GM19193 (cell line): ENCODE results near the gene NPNT.

ENCODE experiments used
- POLR2A ChIP-seq: IDR thresholded peaks from 4 replicates; pipeline ENCODE4 v1.6.1; 2011; ENCODE audit not compliant: insufficient read depth, insufficient read length; ENCODE audit errors: extremely low read depth

NPNT gene

DNA sequence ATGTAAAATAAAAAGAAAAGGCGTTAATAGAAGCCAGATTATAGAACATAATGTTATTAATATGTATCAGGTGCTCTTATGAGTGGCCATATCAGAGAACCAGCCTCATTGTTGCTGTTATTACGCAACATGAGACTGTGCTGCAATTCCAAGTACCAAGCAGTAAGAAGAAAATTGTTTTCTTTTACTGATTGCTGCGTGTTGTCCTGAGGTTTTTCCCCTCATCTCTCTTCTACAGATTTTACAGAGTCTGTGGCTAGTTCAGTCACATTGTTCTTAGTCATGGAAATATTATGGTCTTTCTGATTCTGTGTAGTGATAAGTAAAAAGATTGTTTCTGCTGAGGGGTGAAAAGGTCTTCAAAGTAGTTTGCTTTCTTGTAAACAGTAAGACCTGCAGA is 55.9 kb downstream of the NPNT start:
- TF ChIP-seq POLR2A, result no peak

DNA sequence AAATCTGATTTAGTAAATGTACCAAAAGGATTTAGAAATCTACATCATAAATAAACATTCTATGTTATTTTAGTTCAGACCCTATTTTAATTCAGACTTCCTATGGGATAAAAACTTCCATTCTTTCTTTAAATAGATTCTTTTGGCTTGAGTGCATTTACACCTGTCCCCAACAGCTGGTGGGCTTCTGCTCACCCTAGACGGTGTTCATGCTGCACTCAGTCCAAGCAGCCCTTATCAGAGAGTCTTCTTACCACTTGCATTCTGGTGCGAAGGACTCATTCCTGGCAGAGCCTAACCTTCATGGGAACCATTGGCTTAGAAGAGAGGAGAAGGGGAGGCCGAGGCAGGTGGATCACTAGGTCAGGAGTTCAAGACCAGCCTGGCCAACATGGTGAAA is 57.3 kb downstream of the NPNT start:
- TF ChIP-seq POLR2A, result no peak

GRCh38 chr4:105956569-105956968 is 61.3 kb downstream of the NPNT start:
- no peak for TF ChIP-seq POLR2A

GRCh38 chr4:105957680-105958079 is 62.4 kb downstream of the NPNT start:
- TF ChIP-seq POLR2A, result no peak

DNA sequence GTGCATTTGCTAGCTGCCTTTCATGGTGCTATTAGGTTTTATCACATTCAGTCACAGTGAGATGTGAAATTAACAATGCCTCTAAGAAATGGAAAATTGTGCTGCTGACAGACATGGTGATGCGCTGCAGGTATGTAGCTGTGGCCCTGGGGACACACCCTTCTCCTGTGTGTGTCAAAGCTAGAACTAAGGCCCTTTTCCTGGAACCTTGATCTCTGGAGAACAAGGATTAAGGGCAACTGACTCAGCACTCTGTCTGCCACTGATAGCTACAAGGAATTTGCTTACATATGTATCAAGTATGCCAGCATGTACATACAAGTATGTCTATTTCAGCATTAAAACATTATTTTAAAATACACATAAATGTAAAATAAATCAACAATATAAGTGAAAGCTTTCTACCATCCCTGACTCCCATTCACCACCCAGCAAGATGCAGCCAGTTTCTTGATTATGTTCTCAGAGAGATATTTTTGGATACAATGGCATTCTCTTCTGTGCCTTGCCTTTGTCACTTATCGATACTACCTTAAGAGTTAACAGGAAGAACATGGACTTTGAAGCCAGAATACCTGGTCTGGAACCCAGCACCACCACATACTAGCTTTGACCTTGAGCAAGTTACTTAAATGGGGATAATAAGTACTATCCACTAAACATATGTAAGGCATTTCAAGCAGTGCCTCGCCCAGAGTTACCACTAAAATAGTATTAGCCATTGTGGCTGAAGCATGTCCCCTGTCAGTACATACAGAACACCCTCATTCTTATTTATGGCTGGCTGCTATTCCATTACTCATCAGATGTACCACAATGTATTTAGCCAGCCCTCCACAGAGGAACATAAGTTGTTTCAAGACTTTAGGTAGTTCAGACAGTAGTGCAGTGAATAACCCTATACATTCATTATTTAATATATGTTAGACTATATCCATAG is 68.5 kb downstream of the NPNT start:
- TF ChIP-seq POLR2A, result no peak

DNA sequence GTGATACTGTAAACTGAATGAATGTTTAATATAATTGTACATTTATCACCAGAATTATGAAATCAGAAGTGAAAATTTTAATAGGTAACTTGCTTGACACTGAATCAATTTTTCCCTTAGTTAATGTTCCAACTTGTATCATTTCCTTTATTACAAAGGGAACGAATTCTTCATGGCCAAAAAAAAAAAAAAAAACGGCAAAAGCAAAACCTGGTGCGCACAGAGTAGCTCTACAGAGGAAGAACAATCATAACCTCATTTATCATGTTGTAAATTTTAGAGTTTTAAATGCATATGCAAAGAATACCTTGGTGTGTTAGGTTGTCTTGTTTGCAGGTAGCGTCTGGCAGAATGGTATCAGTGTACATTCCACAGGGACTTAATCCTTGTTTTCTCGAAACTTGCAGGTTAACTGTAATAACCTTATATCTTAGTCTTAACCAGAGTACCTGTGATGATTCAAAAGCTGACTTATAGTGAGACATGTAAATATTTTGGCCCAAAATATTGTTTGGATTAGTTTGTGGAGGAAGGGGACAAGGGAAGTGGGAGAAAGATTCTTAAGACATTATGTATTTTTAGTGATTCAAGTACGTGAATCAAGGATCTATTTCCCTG is 70.0 kb downstream of the NPNT start:
- TF ChIP-seq POLR2A, result no peak

DNA sequence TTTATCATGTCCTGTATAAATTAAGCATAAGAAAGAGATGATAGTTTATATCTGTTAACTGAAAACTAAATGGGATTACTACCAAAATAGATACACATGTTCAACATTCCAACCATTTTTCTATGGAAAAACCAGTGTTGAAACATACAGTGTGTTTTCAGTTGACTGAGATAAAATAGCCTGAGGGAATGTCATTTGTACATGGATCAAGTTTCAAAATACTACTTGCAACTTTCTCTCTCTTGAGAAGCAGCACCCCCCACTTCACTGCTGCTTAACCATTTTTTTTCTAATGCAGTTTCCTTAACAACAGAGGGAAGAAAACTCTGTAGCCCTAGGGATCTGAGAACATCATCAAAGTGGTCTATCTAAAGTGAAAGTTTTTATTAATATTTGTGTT is 70.8 kb downstream of the NPNT start:
- no peak for TF ChIP-seq POLR2A

- TF ChIP-seq POLR2A, result no peak
Observed at GRCh38 chr4:105967058-105967658, 71.9 kb downstream of the NPNT start.

DNA sequence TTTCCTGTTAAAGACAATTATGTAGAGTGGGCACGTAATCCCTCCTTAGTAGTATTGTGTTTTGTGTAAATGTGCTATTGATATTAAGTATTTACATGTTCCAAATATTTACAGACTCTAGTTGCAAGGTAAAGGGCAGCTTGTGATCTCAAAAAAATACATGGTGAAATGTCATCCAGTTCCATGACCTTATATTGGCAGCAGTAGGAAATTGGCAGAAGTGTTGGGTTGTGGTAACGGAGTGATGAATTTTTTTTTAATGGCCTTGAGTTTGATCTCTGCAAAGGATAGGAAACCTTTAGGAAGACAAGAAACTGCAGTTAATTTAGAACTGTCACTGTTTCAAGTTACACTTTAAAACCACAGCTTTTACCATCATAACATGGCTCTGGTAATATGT is 74.3 kb downstream of the NPNT start:
- no peak for TF ChIP-seq POLR2A

GRCh38 chr4:105970371-105970770 is 75.1 kb downstream of the NPNT start:
- TF ChIP-seq POLR2A, result no peak

DNA sequence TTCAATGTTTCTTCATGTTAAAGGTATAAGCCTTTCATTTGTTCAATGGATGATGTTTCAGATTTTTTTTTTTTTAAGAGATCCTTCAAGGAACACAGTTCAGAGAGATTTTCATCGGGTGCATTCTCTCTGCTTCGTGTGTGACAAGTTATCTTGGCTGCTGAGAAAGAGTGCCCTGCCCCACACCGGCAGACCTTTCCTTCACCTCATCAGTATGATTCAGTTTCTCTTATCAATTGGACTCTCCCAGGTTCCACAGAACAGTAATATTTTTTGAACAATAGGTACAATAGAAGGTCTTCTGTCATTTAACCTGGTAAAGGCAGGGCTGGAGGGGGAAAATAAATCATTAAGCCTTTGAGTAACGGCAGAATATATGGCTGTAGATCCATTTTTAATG is 75.8 kb downstream of the NPNT start:
- no peak for TF ChIP-seq POLR2A

GRCh38 chr4:105972946-105973621 is 77.8 kb downstream of the NPNT start:
- TF ChIP-seq POLR2A, result no peak

DNA sequence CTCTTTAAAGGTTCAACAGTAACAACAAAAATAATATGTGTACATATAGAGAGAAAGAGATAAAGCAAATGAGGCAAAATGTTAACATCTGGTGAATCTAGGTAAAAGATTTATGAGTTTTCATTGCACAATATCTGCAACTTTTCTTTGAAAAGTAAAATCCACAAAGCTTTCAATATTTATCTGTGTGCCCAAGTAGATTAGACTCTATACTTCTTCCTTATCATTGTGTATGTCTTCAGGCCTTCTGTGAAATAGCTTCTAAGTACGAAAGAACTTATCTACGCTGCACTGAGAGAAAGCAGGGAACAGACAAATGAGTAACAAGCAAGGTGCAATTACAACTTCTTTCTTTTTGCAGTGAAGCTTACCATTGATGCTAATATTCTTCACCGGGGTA is 81.6 kb downstream of the NPNT start:
- no peak for TF ChIP-seq POLR2A

DNA sequence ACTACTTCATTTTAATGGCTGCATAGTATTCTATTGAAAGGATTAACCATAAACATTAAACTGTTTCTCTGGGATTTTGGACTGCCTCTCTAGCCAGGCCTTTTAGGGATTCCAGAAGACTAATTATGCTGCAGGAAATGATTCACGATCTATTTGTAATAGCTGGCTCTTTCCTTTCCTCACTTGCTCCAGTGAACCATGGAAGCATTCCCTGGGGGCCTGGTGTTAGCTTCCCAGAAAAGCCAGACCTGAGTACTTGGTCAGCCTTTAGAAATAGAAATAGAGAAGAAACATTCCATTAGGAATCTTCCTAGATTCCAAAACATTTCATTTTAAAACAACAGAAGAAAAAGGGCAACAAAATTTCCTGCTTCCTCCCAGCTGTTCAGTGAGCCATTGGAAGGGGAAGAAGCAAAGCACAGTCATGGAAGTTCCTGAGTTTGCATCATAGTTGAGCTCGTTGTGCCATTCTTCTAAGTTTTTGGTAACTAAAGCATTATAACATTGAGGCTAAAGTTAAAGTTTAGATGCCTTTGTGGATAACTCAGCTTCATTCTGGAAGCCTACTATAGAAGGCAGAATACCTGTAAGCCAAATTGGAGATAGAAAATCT is 83.5 kb downstream of the NPNT start:
- no peak for TF ChIP-seq POLR2A

DNA sequence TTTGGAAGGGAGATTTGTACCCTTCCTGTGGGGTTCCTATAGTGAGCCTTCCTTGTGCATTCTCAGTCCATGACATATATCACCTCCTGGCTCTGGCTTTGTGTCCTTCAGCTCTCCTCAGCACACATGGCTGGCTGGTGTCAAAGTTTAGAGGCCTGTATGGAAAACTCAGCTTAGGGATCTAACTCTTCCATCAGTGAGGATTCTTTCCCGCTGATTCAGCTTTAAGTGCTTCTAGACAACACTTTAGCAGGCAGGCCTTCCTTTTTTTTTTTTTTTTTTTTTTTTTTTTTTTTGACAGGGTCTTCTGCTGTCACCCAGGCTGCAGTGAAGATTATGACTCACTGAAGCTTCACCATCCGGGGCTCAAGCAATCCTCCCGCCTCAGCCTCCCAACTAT is 84.2 kb downstream of the NPNT start:
- no peak for TF ChIP-seq POLR2A
